GM23338 (cell line): Measurements from ENCODE around the gene INO80E. TPM values are rescaled to one million over a fixed set of nuclear protein-coding genes. Genes with fewer than 3 reads are reported as not detected.

Experiments
- ATAC-seq: fragments of 200-7000 bp; cut with Tn5 transposase; 3 replicates; pipeline ENCODE4 v1.9.1; 2020
- DNase-seq: peaks from one replicate; pipeline ENCODE4 v3.0.0-alpha.2; 2015; ENCODE audit warnings: low spot score
- H2AFZ ChIP-seq: fragments of 200-600 bp; sonication (generic); 2 replicates; pipeline ENCODE4 v1.8.0; 2016; ENCODE audit warnings: antibody characterized with exemption, mild to moderate bottlenecking, moderate library complexity
- H3F3A ChIP-seq: fragments of 200-600 bp; sonication (generic); replicated peaks from 2 replicates; pipeline ENCODE4 v1.8.0; 2017; ENCODE audit warnings: antibody characterized with exemption, mixed run types, low read depth
- H3K27ac ChIP-seq: fragments of 200-600 bp; sonication (generic); 2 replicates; pipeline ENCODE4 v1.6.1; 2016; ENCODE audit warnings: low read depth
- H3K27me3 ChIP-seq: fragments of 200-600 bp; sonication (generic); 2 replicates; pipeline ENCODE4 v1.8.0; 2016; ENCODE audit warnings: mild to moderate bottlenecking, mixed run types, moderate library complexity; ENCODE audit not compliant: insufficient read depth
- H3K36me3 ChIP-seq: fragments of 200-600 bp; sonication (generic); 2 replicates; pipeline ENCODE4 v1.8.0; 2016; ENCODE audit warnings: mild to moderate bottlenecking; ENCODE audit not compliant: insufficient read depth
- H3K4me1 ChIP-seq: fragments of 200-600 bp; sonication (generic); 2 replicates; pipeline ENCODE4 v1.8.0; 2016; ENCODE audit warnings: mild to moderate bottlenecking, moderate library complexity; ENCODE audit not compliant: insufficient read depth
- H3K4me2 ChIP-seq: fragments of 200-600 bp; sonication (generic); 2 replicates; pipeline ENCODE4 v1.7.1; 2017; ENCODE audit warnings: mixed run types
- H3K4me3 ChIP-seq: fragments of 200-600 bp; sonication (generic); 2 replicates; pipeline ENCODE4 v1.6.1; 2016; ENCODE audit warnings: mixed run types
- H3K79me2 ChIP-seq: fragments of 200-600 bp; sonication (generic); replicated peaks from 2 replicates; pipeline ENCODE4 v1.8.0; 2017; ENCODE audit warnings: mild to moderate bottlenecking; ENCODE audit not compliant: insufficient read depth
- H3K9me2 ChIP-seq: fragments of 200-600 bp; sonication (generic); 2 replicates; pipeline ENCODE4 v1.8.0; 2017; ENCODE audit not compliant: insufficient read depth
- H4K20me1 ChIP-seq: fragments of 200-600 bp; sonication (generic); replicated peaks from 2 replicates; pipeline ENCODE4 v1.8.0; 2017; ENCODE audit warnings: mild to moderate bottlenecking; ENCODE audit not compliant: insufficient read depth
- H3K27ac Mint-ChIP-seq: 2 replicates; pipeline ENCODE4 v1.8.0; 2020; ENCODE audit warnings: inconsistent platforms, mild to moderate bottlenecking, moderate library complexity, mixed read lengths
- H3K27me3 Mint-ChIP-seq: 3 replicates; pipeline ENCODE4 v1.8.0; 2022; ENCODE audit warnings: low read depth, mild to moderate bottlenecking, moderate library complexity, mixed read lengths, inconsistent platforms; ENCODE audit not compliant: insufficient read depth, poor library complexity
- H3K36me3 Mint-ChIP-seq: 3 replicates; pipeline ENCODE4 v1.8.0; 2021; ENCODE audit warnings: low read depth, mild to moderate bottlenecking, inconsistent platforms, moderate library complexity, mixed read lengths
- H3K4me1 Mint-ChIP-seq: 3 replicates; pipeline ENCODE4 v1.8.0; 2020; ENCODE audit warnings: mild to moderate bottlenecking, inconsistent platforms, mixed read lengths
- H3K4me3 Mint-ChIP-seq: 3 replicates; pipeline ENCODE4 v1.8.0; 2021; ENCODE audit warnings: moderate library complexity, mild to moderate bottlenecking, inconsistent platforms, mixed read lengths
- H3K9me3 Mint-ChIP-seq: 3 replicates; pipeline ENCODE4 v1.8.0; 2020; ENCODE audit warnings: moderate library complexity, mild to moderate bottlenecking, inconsistent platforms, mixed read lengths
- CREB1 ChIP-seq: fragments of 250-450 bp; sonication (Bioruptor Pico); IDR thresholded peaks from 2 replicates; pipeline ENCODE4 v1.5.0; 2020; ENCODE audit warnings: low read depth, mild to moderate bottlenecking, moderate library complexity
- EZH2 ChIP-seq: fragments of 200-600 bp; sonication (generic); IDR thresholded peaks from one replicate; pipeline ENCODE4 v1.8.0; 2017; ENCODE audit warnings: antibody characterized with exemption, mild to moderate bottlenecking, low read depth; ENCODE audit not compliant: unreplicated experiment
- EZH2phosphoT487 ChIP-seq: fragments of 200-600 bp; sonication (generic); IDR thresholded peaks from one replicate; pipeline ENCODE4 v1.8.1; 2018; ENCODE audit warnings: antibody characterized with exemption; ENCODE audit not compliant: unreplicated experiment
- JUNB ChIP-seq: IDR thresholded peaks from one replicate; pipeline ENCODE4 v1.6.1; 2016; ENCODE audit warnings: antibody characterized with exemption; ENCODE audit not compliant: unreplicated experiment
- NANOG ChIP-seq: IDR thresholded peaks from 2 replicates; pipeline ENCODE4 v1.6.1; 2016; ENCODE audit warnings: antibody characterized with exemption, borderline replicate concordance
- POLR2AphosphoS5 ChIP-seq: IDR thresholded peaks from 2 replicates; pipeline ENCODE4 v1.6.1; 2016; ENCODE audit warnings: antibody characterized with exemption, low read depth
- STAT1 ChIP-seq: IDR thresholded peaks from one replicate; pipeline ENCODE4 v1.6.1; 2016; ENCODE audit warnings: antibody characterized with exemption; ENCODE audit not compliant: unreplicated experiment
- ZNF114 ChIP-seq: fragments of 250-450 bp; sonication (Bioruptor Pico); IDR thresholded peaks from 2 replicates; pipeline ENCODE4 v1.5.0; 2020; ENCODE audit warnings: mild to moderate bottlenecking, moderate library complexity
- ZNF331 ChIP-seq: fragments of 250-450 bp; sonication (Bioruptor Pico); IDR thresholded peaks from 2 replicates; pipeline ENCODE4 v1.5.0; 2020; ENCODE audit warnings: low read depth, mild to moderate bottlenecking, moderate library complexity
- polyA plus RNA-seq: library from polyadenylated mRNA; unstranded; fragments of >200 nt; fragmentation: Nextera tagmentation; extraction: Ambion mirVana; gene quantifications from 2 replicates; pipeline ENCODE4 v1.2.1, GENCODE V29; 2016
- total RNA-seq: library from RNA; depleted of rRNA; stranded (reverse); fragments of >200 nt; shearing (Covaris generic); gene quantifications from 2 replicates; pipeline ENCODE4 v1.2.3, GENCODE V29; 2014
- TF ChIP-seq, protein P1 (sequence below): IDR thresholded peaks from 2 replicates; pipeline ENCODE4 v1.6.1; 2016; ENCODE audit warnings: antibody characterized with exemption
- TF ChIP-seq, protein P2 (sequence below), 2 experiments: fragments of 200-600 bp in 1 of 2; sonication (generic) in 1 of 2; conservative IDR thresholded peaks; 2 replicates each; pipeline versions ENCODE4 v1.5.1 to v1.6.1; 2016 to 2017; ENCODE audit warnings: antibody characterized with exemption in 2 of 2, low read depth in 2 of 2, mild to moderate bottlenecking in 2 of 2, moderate library complexity in 1 of 2
- TF ChIP-seq, protein P3 (sequence below): IDR thresholded peaks from one replicate; pipeline ENCODE4 v1.6.1; 2018; ENCODE audit warnings: antibody characterized with exemption; ENCODE audit not compliant: unreplicated experiment

Gene INO80E
- total and polyA plus RNA-seq, 2 experiments from 2014 or later = 66.0 to 71.0 TPM

DNA sequence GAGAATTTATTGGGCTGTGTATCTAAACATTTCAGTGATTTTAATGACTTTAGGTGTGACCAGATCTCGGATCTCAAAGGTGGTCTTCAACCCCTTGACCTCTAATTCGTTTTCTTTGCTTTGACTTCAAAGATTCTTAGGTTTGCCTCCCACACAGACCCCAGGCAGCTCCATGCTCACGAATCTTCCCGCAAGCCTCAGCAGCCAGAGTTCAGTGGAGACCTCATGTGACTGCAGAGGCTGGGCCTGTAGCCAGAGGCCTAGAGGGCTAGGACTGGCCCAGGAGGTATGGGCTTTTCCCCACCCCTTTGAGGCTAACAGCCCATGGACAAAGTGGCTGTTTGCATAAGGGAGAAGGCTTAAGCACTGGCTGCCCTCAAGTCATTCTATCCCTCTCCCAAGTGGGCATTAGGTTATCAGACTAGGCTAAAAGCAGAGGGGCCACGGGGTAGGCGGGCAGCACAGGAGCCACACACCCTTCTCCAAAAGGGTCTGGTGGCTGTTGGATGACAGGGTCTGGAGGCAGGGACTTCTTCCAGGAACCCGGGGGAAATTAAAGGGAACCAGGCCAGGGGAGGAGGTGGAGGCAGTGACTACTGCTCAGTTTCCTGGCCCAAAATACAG, 3.6 kb upstream of the INO80E start:
- DNase-seq = no peak
- peaks cover 7% of the 10 kb centered on the region; the same call in 1 of the 2 replicates for H3K79me2 ChIP-seq
- H3K27ac ChIP-seq = no peak overlapping the region
- H3K4me3 ChIP-seq = no peak overlapping the region
- ATAC-seq = no peak
- Mint-ChIP-seq H3K4me1 (peaks cover 15% of the 10 kb centered on the region), H3K27me3 (peaks cover 13% of the 10 kb centered on the region), H3K36me3 (peaks cover 45% of the 10 kb centered on the region), H3K27ac (no peak overlapping the region), H3K9me3 (peaks cover 2% of the 10 kb centered on the region; the same call in 2 of the 3 replicates), H3K4me3 (no peak overlapping the region; the same call in 2 of the 3 replicates)
- H3K27me3 ChIP-seq = no peaks in the 10 kb centered on the region
- H3K4me2 ChIP-seq = no peak overlapping the region
- TF ChIP-seq, protein P1, sequence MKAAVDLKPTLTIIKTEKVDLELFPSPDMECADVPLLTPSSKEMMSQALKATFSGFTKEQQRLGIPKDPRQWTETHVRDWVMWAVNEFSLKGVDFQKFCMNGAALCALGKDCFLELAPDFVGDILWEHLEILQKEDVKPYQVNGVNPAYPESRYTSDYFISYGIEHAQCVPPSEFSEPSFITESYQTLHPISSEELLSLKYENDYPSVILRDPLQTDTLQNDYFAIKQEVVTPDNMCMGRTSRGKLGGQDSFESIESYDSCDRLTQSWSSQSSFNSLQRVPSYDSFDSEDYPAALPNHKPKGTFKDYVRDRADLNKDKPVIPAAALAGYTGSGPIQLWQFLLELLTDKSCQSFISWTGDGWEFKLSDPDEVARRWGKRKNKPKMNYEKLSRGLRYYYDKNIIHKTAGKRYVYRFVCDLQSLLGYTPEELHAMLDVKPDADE = no peak
- peaks cover 16% of the 10 kb centered on the region for H3F3A ChIP-seq
- no peaks in the 10 kb centered on the region for H3K9me2 ChIP-seq
- H4K20me1 ChIP-seq = no peaks in the 10 kb centered on the region; the same call in 1 of the 2 replicates
- H2AFZ ChIP-seq = no peak overlapping the region
- peaks cover 4% of the 10 kb centered on the region; the same call in 1 of the 2 replicates for H3K36me3 ChIP-seq
- peaks cover 13% of the 10 kb centered on the region for H3K4me1 ChIP-seq

DNA sequence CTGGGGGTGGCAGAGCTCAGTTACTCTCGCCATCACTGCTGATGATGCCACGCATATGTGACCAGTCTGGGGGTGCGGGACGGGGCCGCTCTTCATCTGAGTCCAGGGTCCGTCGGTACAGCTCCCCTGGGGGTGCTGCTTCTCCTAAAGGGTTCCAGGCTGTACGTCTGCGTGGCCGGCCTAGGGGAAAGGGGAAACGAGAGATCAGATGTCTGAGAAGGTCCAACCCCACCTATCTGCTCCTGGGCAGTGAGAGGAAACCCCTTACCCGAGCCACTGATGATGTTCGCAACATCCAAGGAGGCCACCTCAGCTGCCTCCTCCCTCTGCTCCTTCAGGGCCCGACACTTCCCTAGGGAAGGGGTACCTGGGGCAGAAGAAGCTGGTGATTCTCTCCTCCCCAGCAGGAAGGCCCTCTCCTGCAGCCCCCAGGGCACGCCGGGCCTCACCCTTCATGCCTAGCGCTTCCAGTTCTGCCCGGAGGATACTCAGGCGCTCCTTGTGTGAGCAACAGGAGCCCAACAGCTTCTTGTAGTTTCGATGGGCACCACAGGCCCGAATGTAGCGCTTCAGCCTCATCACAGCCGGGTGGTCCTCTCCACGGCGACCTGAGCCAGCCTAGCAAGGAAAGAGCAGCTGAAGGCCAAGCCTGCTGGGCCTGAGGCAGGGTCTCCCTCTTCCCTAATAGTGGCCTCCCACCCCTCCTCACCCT, 2.7 kb upstream of the INO80E start:
- H3K4me3 ChIP-seq = no peak overlapping the region
- Mint-ChIP-seq H3K27ac (no peak overlapping the region), H3K4me1 (peaks cover 15% of the 10 kb centered on the region), H3K36me3 (peaks cover 48% of the 10 kb centered on the region), H3K9me3 (peaks cover 2% of the 10 kb centered on the region; the same call in 2 of the 3 replicates), H3K27me3 (peaks cover 13% of the 10 kb centered on the region), H3K4me3 (no peak overlapping the region)
- peaks cover 7% of the 10 kb centered on the region; the same call in 1 of the 2 replicates for H3K79me2 ChIP-seq
- peaks cover 6% of the 10 kb centered on the region; the same call in 1 of the 2 replicates for H4K20me1 ChIP-seq
- peaks cover 20% of the 10 kb centered on the region for H3F3A ChIP-seq
- no peak for ATAC-seq
- no peak for DNase-seq
- peaks cover 13% of the 10 kb centered on the region for H3K4me1 ChIP-seq
- no peak overlapping the region for H3K27ac ChIP-seq
- no peak overlapping the region for H3K4me2 ChIP-seq
- H2AFZ ChIP-seq = no peak overlapping the region
- no peaks in the 10 kb centered on the region for H3K27me3 ChIP-seq
- no peaks in the 10 kb centered on the region for H3K9me2 ChIP-seq
- H3K36me3 ChIP-seq = peaks cover 7% of the 10 kb centered on the region
- no peak for TF ChIP-seq ZNF114
- no peak for TF ChIP-seq EZH2phosphoT487
- TF ChIP-seq NANOG = no peak
- TF ChIP-seq STAT1 = no peak
- TF ChIP-seq, protein P2, sequence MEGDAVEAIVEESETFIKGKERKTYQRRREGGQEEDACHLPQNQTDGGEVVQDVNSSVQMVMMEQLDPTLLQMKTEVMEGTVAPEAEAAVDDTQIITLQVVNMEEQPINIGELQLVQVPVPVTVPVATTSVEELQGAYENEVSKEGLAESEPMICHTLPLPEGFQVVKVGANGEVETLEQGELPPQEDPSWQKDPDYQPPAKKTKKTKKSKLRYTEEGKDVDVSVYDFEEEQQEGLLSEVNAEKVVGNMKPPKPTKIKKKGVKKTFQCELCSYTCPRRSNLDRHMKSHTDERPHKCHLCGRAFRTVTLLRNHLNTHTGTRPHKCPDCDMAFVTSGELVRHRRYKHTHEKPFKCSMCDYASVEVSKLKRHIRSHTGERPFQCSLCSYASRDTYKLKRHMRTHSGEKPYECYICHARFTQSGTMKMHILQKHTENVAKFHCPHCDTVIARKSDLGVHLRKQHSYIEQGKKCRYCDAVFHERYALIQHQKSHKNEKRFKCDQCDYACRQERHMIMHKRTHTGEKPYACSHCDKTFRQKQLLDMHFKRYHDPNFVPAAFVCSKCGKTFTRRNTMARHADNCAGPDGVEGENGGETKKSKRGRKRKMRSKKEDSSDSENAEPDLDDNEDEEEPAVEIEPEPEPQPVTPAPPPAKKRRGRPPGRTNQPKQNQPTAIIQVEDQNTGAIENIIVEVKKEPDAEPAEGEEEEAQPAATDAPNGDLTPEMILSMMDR (conservative IDR thresholded peaks at IDR 0.05; ENCODE audit: low read depth in 2 of 2) = no peak
- TF ChIP-seq ZNF331 (CRISPR knock-in tag) = no peak
- no peak for TF ChIP-seq CREB1 (CRISPR knock-in tag)
- TF ChIP-seq JUNB = no peak
- TF ChIP-seq EZH2 = no peak
- TF ChIP-seq, protein P3, sequence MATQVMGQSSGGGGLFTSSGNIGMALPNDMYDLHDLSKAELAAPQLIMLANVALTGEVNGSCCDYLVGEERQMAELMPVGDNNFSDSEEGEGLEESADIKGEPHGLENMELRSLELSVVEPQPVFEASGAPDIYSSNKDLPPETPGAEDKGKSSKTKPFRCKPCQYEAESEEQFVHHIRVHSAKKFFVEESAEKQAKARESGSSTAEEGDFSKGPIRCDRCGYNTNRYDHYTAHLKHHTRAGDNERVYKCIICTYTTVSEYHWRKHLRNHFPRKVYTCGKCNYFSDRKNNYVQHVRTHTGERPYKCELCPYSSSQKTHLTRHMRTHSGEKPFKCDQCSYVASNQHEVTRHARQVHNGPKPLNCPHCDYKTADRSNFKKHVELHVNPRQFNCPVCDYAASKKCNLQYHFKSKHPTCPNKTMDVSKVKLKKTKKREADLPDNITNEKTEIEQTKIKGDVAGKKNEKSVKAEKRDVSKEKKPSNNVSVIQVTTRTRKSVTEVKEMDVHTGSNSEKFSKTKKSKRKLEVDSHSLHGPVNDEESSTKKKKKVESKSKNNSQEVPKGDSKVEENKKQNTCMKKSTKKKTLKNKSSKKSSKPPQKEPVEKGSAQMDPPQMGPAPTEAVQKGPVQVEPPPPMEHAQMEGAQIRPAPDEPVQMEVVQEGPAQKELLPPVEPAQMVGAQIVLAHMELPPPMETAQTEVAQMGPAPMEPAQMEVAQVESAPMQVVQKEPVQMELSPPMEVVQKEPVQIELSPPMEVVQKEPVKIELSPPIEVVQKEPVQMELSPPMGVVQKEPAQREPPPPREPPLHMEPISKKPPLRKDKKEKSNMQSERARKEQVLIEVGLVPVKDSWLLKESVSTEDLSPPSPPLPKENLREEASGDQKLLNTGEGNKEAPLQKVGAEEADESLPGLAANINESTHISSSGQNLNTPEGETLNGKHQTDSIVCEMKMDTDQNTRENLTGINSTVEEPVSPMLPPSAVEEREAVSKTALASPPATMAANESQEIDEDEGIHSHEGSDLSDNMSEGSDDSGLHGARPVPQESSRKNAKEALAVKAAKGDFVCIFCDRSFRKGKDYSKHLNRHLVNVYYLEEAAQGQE = no peak
- TF ChIP-seq, protein P1 = no peak
- TF ChIP-seq POLR2AphosphoS5 = no peak
